ENCODE data around the gene CSTB.

- no peak for TF ChIP-seq MAX (CRISPR knock-in tag; IDR thresholded peaks at IDR 0.05)
- no peak for TF ChIP-seq ETV6 (CRISPR knock-in tag; IDR thresholded peaks at IDR 0.05)
- TF ChIP-seq ESRRA (CRISPR knock-in tag; IDR thresholded peaks at IDR 0.05; ENCODE audit: borderline replicate concordance), result no peak
- no peak for TF ChIP-seq KAT7 (CRISPR knock-in tag; IDR thresholded peaks at IDR 0.05; ENCODE audit: borderline replicate concordance)
- no peak for TF ChIP-seq CTCF (IDR thresholded peaks at IDR 0.05)
Observed at GRCh38 chr21:43767498-43767983, 8.6 kb downstream of the CSTB start.

Data from WTC11 (cell line).